ENCODE results near the gene ANKRD2. TPM values are rescaled to one million over a fixed set of nuclear protein-coding genes. Genes with fewer than 3 reads are reported as not detected.
"Not testable (repeated sequence)": the region's sequence is repeated elsewhere in the genome, so short reads cannot be mapped to it uniquely, and the experiment has no call there.

ANKRD2 gene, protein sequence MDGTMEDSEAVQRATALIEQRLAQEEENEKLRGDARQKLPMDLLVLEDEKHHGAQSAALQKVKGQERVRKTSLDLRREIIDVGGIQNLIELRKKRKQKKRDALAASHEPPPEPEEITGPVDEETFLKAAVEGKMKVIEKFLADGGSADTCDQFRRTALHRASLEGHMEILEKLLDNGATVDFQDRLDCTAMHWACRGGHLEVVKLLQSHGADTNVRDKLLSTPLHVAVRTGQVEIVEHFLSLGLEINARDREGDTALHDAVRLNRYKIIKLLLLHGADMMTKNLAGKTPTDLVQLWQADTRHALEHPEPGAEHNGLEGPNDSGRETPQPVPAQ
- total RNA-seq, result not detected

DNA sequence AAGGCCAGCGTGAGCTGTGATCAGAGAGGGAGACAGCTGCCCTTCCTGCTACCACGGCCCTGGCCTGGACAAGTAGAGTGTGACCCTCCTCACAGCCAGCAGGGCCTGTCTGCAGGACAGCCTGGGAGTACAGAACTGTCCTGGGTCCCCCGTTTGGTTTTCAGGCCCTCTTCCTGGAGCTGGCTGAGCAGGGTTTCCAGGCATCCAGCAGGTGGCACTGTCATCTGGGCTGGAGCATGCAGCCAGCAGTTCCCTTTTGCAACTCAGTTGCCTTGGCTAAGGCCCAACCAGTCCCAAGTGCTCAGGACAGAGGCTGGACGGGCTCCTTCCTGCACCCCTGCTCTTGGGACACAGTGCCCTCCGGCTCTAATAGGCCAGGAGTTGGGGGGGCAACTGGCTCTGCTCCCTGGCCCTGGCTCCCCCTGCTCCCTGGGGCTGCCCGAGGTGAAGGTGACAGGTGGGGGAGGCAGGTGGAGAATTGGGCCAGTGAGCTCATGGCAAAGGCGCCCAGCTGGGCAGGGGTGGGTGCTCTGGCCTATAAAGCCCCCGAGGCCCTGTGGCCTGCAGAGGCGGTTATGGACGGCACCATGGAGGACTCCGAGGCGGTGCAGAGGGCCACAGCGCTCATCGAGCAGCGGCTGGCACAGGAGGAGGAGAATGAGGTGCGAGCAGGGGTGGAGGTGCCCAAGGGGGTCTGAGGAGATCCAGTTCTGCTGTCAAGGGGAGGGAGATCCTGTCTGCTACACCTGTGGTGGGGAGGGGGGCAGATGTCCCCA lies at the start of gene ANKRD2:
Gene ANKRD2, plus strand, starts transcription at position 566 of the 776 bp plus-strand sequence. Its CDS starts 10 bp downstream, at position 576.
- DNase-seq (ENCODE audit: low spot score in 2 of 2) (peak; percentile 76 to 81), FAIRE-seq (no peak)

DNA sequence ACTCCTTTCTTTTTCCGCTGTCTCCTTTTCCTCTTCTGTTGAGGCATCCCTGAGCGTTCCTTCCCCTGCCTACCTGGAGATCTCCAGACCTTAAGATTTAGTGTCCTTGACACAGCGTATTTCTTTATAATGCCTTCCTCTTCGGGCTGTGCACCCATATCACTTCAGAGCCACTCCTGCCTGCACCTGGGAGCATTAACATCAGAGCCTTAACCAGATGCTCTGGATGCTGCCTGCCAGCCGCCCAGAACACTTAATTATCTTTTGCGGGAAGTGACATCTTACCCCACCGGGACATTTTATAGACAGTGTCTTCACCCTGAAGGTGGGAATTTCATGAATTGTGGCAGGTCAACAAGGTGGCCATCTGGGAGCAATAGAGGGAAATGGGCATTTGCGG lies 49.6 kb upstream of the ANKRD2 start:
- FAIRE-seq (no peak), DNase-seq (ENCODE audit: low spot score in 2 of 2) (no peak)

DNA sequence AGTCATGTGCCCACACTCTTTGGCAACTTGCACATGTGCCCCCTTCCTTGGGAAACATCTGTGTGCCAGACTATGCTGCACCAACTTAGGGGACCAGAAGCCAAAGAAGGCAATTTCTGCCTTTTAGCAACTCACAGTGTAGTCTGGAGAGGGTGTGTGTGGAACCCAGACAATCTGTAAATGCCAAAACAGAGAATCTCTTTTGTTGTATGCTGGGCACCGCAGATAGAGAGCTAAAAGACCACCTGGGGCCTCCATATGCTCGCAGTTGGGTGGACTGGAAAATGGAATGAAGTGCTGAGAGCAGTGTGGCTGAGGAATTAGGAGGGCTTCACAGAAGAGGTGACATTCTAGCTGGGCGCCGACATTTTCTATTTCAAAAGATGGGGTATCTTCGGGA lies 47.5 kb upstream of the ANKRD2 start:
- DNase-seq (ENCODE audit: low spot score in 2 of 2) (no peak), FAIRE-seq (no peak)

GRCh38 chr10:97525683-97526110 lies 46.9 kb upstream of the ANKRD2 start:
- no peak for FAIRE-seq
- no peak for DNase-seq (ENCODE audit: low spot score in 2 of 2)

DNA sequence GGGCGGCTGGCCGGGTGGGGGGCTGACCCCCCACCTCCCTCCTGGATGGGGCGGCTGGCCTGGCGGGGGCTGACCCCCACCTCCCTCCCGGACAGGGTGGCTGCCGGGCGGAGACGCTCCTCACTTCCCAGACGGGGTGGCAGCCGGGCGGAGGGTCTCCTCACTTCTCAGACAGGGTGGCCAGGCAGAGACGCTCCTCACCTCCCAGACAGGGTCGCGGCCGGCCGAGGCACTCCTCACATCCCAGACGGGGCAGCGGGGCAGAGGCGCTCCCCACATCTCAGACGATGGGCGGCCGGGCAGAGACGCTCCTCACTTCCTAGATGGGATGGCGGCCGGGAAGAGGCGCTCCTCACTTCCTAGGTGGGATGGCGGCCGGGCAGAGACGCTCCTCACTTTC lies 43.7 kb upstream of the ANKRD2 start:
- DNase-seq (ENCODE audit: low spot score in 2 of 2); FAIRE-seq: not testable (repeated sequence)

- FAIRE-seq, result no peak
These were observed 42.7 kb upstream of the ANKRD2 start for GRCh38 chr10:97529685-97530465.

DNA sequence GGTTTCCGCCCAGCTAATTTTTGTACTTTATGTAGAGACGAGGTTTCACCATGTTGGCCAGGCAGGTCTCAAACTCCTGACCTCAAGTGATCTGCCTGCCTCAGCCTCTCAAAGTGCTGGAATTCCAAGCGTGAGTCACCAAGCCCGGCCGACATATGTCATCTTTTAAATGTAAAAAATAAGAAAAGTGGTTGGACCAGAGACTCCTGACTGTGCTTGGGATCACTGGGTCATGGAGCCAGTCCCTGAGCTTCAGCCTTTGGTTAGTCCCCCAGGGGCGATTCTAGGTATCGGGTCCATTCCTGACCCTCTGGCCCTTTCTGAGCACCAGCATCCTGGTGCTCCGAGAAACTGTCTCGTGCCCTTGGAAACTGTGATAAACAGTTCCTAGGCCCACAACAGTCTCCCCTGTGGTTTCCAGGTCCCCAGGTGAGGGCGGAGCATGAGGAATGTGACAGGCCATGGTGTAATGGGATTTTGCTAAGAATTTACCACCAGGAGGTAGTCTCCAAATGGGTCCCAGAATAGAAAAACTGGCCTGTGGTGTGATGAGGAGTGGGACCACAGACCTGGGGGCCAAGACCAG lies 41.1 kb upstream of the ANKRD2 start:
- FAIRE-seq (no peak), DNase-seq (ENCODE audit: low spot score in 2 of 2) (no peak)

More at GRCh38 chr10:97529685-97530465, 42.7 kb upstream of the ANKRD2 start:
- no peak for DNase-seq (ENCODE audit: low spot score in 2 of 2)

- DNase-seq (ENCODE audit: low spot score in 2 of 2) (peak in 1 of 2 donors; percentile 46), FAIRE-seq (no peak)
These were observed 39.5 kb upstream of the ANKRD2 start for GRCh38 chr10:97532935-97533671.

GRCh38 chr10:97533888-97534287 lies 38.7 kb upstream of the ANKRD2 start:
- no peak for FAIRE-seq
- DNase-seq (ENCODE audit: low spot score in 2 of 2), result no peak

- DNase-seq (ENCODE audit: low spot score in 2 of 2), result peak; percentile 44
- no peak for FAIRE-seq
These were observed 37.7 kb upstream of the ANKRD2 start for GRCh38 chr10:97534746-97535367.

- FAIRE-seq, result no peak
- no peak for DNase-seq (ENCODE audit: low spot score in 2 of 2)
These were observed 35.3 kb upstream of the ANKRD2 start for GRCh38 chr10:97537186-97537869.

DNA sequence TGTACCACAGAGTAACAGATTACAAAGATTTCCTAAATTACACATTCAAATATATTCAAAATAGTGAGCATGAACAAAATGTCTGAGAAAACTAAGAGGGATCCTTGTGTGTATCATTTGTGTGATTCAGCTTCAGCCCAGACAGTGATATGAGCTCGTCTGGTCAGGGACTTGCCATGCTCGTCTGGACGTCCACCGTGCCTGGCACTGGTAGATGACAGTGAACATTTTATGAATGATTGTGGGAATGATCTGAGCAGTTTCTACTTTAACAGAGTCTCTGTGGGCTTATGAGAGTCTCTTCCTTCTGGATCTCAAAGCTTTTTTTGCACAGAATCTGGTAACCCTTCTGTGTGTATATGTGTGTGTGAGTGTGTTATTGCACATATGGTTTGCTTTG lies 34.2 kb upstream of the ANKRD2 start:
- no peak for FAIRE-seq
- DNase-seq (ENCODE audit: low spot score in 2 of 2), result no peak

GRCh38 chr10:97538839-97539238 lies 33.7 kb upstream of the ANKRD2 start:
- DNase-seq (ENCODE audit: low spot score in 2 of 2) (no peak), FAIRE-seq (no peak)

GRCh38 chr10:97539523-97540200 lies 32.9 kb upstream of the ANKRD2 start:
- FAIRE-seq (no peak), DNase-seq (ENCODE audit: low spot score in 2 of 2) (no peak)

GRCh38 chr10:97540669-97541500 lies 31.7 kb upstream of the ANKRD2 start:
- FAIRE-seq (no peak), DNase-seq (ENCODE audit: low spot score in 2 of 2) (no peak)

- peak in 1 of 2 donors; percentile 56 for DNase-seq (ENCODE audit: low spot score in 2 of 2)
- FAIRE-seq, result no peak
These were observed 30.2 kb upstream of the ANKRD2 start for GRCh38 chr10:97542169-97543024.
